Smooth muscle cell (in vitro differentiated cells): ENCODE data around the gene ATP1B1. TPM values are rescaled to one million over a fixed set of nuclear protein-coding genes. Genes with fewer than 3 reads are reported as not detected.
A peak's percentile ranks its signal among the peaks of the same experiment; 100 is the strongest.

ENCODE experiments used
- DNase-seq: peaks from one replicate; lab custom pipeline; 2025; ENCODE audit not compliant: unreplicated experiment; lab: John Stamatoyannopoulos, UW
- H2AFZ ChIP-seq: fragments of 200-600 bp; sonication (generic); 2 replicates; pipeline ENCODE4 v1.6.0; 2016; ENCODE audit warnings: antibody characterized with exemption, low read depth, mild to moderate bottlenecking
- H3F3A ChIP-seq: fragments of 200-600 bp; sonication (generic); 2 replicates; pipeline ENCODE4 v1.6.0; 2017; ENCODE audit warnings: antibody characterized with exemption, low read depth
- H3K27ac ChIP-seq: fragments of 200-600 bp; sonication (generic); 2 replicates; pipeline ENCODE4 v1.5.1; 2016; ENCODE audit warnings: low read depth, mild to moderate bottlenecking
- H3K27me3 ChIP-seq: fragments of 200-600 bp; sonication (generic); 2 replicates; pipeline ENCODE4 v1.6.1; 2016; ENCODE audit warnings: low read depth, mild to moderate bottlenecking
- H3K36me3 ChIP-seq: fragments of 200-600 bp; sonication (generic); 2 replicates; pipeline ENCODE4 v1.5.1; 2016; ENCODE audit warnings: low read depth
- H3K4me1 ChIP-seq: fragments of 200-600 bp; sonication (generic); 2 replicates; pipeline ENCODE4 v1.5.1; 2016; ENCODE audit warnings: low read depth
- H3K4me2 ChIP-seq: fragments of 200-600 bp; sonication (generic); 2 replicates; pipeline ENCODE4 v1.6.0; 2016; ENCODE audit warnings: mild to moderate bottlenecking
- H3K4me3 ChIP-seq: fragments of 200-600 bp; sonication (generic); 2 replicates; pipeline ENCODE4 v1.5.1; 2016; ENCODE audit warnings: mild to moderate bottlenecking
- H3K79me2 ChIP-seq: fragments of 200-600 bp; sonication (generic); 2 replicates; pipeline ENCODE4 v1.6.0; 2016; ENCODE audit warnings: low read depth, mild to moderate bottlenecking
- H3K9ac ChIP-seq: fragments of 200-600 bp; sonication (generic); 2 replicates; pipeline ENCODE4 v1.6.0; 2016; ENCODE audit warnings: low read depth
- H3K9me3 ChIP-seq: fragments of 200-600 bp; sonication (generic); replicated peaks from 2 replicates; pipeline ENCODE4 v1.5.1; 2016; ENCODE audit warnings: low read depth
- H4K20me1 ChIP-seq: fragments of 200-600 bp; sonication (generic); 2 replicates; pipeline ENCODE4 v1.6.0; 2016; ENCODE audit warnings: low read depth
- CTCF ChIP-seq: fragments of 200-600 bp; sonication (generic); IDR thresholded peaks from 2 replicates; pipeline ENCODE4 v1.5.1; 2017; ENCODE audit warnings: borderline replicate concordance, mild to moderate bottlenecking, antibody characterized with exemption; ENCODE audit not compliant: insufficient read depth, poor library complexity, severe bottlenecking
- WGBS: methylation state at CpG from one replicate; pipeline ENCODE4 v1.1.7; 2016; ENCODE audit warnings: low lambda C conversion rate; 5-methylcytosine and 5-hydroxymethylcytosine counted together
- polyA plus RNA-seq: library from polyadenylated mRNA; unstranded; fragments of >200 nt; fragmentation: Nextera tagmentation; extraction: Ambion mirVana; gene quantifications from 2 replicates; pipeline ENCODE4 v1.2.1, GENCODE V29; 2016
- total RNA-seq: library from RNA; depleted of rRNA; stranded (reverse); fragments of >200 nt; gene quantifications from 2 replicates; pipeline ENCODE4 v1.2.3, GENCODE V29; 2014

ATP1B1 gene
- total and polyA plus RNA-seq, 2 experiments from 2014 or later: 144 to 347 TPM

DNA sequence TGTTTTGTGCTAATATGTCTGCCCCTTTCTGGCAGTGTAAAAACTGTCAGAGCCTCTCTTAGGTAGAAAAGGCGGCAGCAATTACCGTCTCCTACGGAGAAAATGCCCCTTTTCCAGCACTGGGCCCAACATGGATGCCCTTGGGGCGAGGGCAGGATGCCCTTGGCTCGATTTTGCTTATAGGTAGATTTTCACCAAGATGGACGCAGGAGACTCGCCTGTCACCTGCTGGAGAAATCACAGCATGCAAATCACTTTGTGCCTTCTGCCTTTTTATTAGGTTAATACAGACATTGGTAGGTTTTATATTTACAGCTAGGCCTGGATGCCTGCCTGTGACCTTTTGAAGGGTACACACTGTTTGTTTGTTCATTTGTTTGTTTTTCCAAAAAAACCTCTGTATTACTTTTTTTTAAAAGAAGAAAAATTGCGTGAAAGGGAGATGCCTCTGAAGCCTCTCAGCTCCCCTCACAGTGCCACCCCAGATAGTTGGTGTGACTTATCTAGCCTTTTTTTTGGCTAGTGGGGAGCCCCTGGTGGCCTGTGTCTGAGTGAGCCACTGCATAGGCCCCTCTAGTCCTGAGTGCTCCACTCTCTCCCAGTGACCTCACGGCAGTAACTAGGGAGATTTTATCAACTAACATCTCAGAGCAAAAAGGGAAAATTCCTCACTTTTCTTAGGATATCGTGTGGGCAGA lies 2.5 kb downstream of the ATP1B1 start:
- DNase-seq: no peak
- TF ChIP-seq CTCF: peak; percentile 25
- Histone ChIP-seq H3K9ac (peak overlapping the region; percentile 97), H3K36me3 (no peaks in the 10 kb centered on the region), H3K27me3 (no peaks in the 10 kb centered on the region), H3K4me2 (peak overlapping the region; percentile 96), H3K4me1 (peaks cover 35% of the 10 kb centered on the region), H3K27ac (peak overlapping the region; percentile 99), H3F3A (peaks cover 63% of the 10 kb centered on the region), H4K20me1 (peaks cover 68% of the 10 kb centered on the region), H3K9me3 (no peaks in the 10 kb centered on the region), H3K79me2 (peaks cover 75% of the 10 kb centered on the region), H2AFZ (no peak overlapping the region), H3K4me3 (peak overlapping the region; percentile 92)
- 36% methylated on average over 10 of the region's 10 CpGs for WGBS

DNA sequence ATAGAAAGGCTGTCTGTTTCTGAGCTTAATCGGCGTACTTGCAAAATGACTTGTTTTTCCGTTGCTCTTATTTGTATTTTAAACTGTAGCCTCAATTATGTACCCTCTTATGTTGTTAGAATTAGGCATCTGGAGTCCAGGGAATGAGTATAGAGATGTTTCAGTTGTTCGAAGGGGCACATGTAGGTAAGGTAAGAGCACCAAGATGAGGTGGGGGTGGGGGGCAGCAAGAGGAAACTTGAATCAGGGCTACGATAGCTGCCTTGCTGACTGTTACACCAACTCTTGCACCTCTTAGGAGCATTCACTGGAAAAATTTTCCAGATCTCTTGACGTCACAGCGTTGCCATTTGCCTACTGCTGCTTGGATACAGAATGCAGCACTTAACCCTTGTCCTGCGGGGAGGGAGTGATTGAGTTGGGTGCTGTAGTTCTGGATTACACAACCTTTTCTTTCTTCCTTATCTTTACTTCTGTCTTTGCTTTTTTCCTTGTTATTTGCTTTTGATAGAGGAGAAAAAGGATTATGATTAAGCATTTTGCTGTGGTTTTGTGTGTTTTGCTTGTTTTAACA lies 3.2 kb downstream of the ATP1B1 start:
- peak overlapping the region; percentile 97 for H3K9ac ChIP-seq
- no peak overlapping the region for H2AFZ ChIP-seq
- H3K4me3 ChIP-seq: peak overlapping the region; percentile 92
- peaks cover 71% of the 10 kb centered on the region for H4K20me1 ChIP-seq
- DNase-seq: no peak
- H3K79me2 ChIP-seq: peaks cover 81% of the 10 kb centered on the region
- peak overlapping the region; percentile 96 for H3K4me2 ChIP-seq
- H3K27me3 ChIP-seq: no peaks in the 10 kb centered on the region
- no peaks in the 10 kb centered on the region for H3K36me3 ChIP-seq
- TF ChIP-seq CTCF: no peak
- peak overlapping the region; percentile 99 for H3K27ac ChIP-seq
- peaks cover 35% of the 10 kb centered on the region for H3K4me1 ChIP-seq
- H3F3A ChIP-seq: peaks cover 70% of the 10 kb centered on the region
- no peaks in the 10 kb centered on the region for H3K9me3 ChIP-seq
- WGBS: 6% methylated on average over 8 of the region's 8 CpGs

GRCh38 chr1:169110236-169110635 lies 3.7 kb downstream of the ATP1B1 start:
- H3K4me2 ChIP-seq: peak overlapping the region; percentile 96
- H3K4me1 ChIP-seq: peaks cover 35% of the 10 kb centered on the region
- H2AFZ ChIP-seq: no peak overlapping the region
- no peak for DNase-seq
- H3F3A ChIP-seq: peaks cover 71% of the 10 kb centered on the region
- H3K9me3 ChIP-seq: no peaks in the 10 kb centered on the region
- H3K4me3 ChIP-seq: peak overlapping the region; percentile 92
- H4K20me1 ChIP-seq: peaks cover 71% of the 10 kb centered on the region
- H3K9ac ChIP-seq: peak overlapping the region; percentile 97
- H3K36me3 ChIP-seq: no peaks in the 10 kb centered on the region
- H3K27me3 ChIP-seq: no peaks in the 10 kb centered on the region
- peaks cover 87% of the 10 kb centered on the region for H3K79me2 ChIP-seq
- H3K27ac ChIP-seq: peak overlapping the region; percentile 99
- no peak for TF ChIP-seq CTCF
- WGBS: 5% methylated on average over 3 of the region's 3 CpGs
